OCI-LY7 (cell line): Measurements from ENCODE around the gene CAPN13.

Source experiments
- EZH2phosphoT487 ChIP-seq: fragments of 200-600 bp; sonication (generic); IDR thresholded peaks from 2 replicates; pipeline ENCODE4 v1.6.1; 2018; ENCODE audit warnings: low read depth, borderline replicate concordance, mild to moderate bottlenecking, mixed run types, antibody characterized with exemption, low read length, moderate library complexity, mixed read lengths
- TF ChIP-seq, protein P1 (sequence below): fragments of 200-600 bp; sonication (generic); conservative IDR thresholded peaks from 2 replicates; pipeline ENCODE4 v1.5.1; 2014; ENCODE audit warnings: mild to moderate bottlenecking, antibody characterized with exemption, low read length, moderate library complexity, mixed read lengths

- TF ChIP-seq, protein P1, sequence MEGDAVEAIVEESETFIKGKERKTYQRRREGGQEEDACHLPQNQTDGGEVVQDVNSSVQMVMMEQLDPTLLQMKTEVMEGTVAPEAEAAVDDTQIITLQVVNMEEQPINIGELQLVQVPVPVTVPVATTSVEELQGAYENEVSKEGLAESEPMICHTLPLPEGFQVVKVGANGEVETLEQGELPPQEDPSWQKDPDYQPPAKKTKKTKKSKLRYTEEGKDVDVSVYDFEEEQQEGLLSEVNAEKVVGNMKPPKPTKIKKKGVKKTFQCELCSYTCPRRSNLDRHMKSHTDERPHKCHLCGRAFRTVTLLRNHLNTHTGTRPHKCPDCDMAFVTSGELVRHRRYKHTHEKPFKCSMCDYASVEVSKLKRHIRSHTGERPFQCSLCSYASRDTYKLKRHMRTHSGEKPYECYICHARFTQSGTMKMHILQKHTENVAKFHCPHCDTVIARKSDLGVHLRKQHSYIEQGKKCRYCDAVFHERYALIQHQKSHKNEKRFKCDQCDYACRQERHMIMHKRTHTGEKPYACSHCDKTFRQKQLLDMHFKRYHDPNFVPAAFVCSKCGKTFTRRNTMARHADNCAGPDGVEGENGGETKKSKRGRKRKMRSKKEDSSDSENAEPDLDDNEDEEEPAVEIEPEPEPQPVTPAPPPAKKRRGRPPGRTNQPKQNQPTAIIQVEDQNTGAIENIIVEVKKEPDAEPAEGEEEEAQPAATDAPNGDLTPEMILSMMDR: no peak
- TF ChIP-seq EZH2phosphoT487: no peak
These were observed 29.4 kb downstream of the CAPN13 start for GRCh38 chr2:30777661-30778505.
